HL-60 (cell line): Measurements from ENCODE around the gene ZNF341.

Source experiments
- DNase-seq, 2 experiments: peaks; one replicate each; pipeline ENCODE4 v3.0.0-alpha.2; 2010 to 2020; ENCODE audit warnings: low read depth in 1 of 2, low spot score in 1 of 2
- H3K27ac ChIP-seq: fragments of 250-450 bp; sonication (Bioruptor Pico); replicated peaks from 2 replicates; pipeline ENCODE4 v1.5.1; 2020; ENCODE audit warnings: mild to moderate bottlenecking, moderate library complexity
- H3K27me3 ChIP-seq: fragments of 250-450 bp; sonication (Bioruptor Pico); 2 replicates; pipeline ENCODE4 v1.5.1; 2021; ENCODE audit warnings: mild to moderate bottlenecking, moderate library complexity; ENCODE audit not compliant: insufficient read depth, poor library complexity, severe bottlenecking
- H3K4me3 ChIP-seq: replicated peaks from 2 replicates; pipeline ENCODE4 v1.5.1; 2011; ENCODE audit warnings: mild to moderate bottlenecking, control low read depth, low read length; ENCODE audit not compliant: insufficient read depth
- CTCF ChIP-seq: IDR thresholded peaks from one replicate; pipeline ENCODE4 v1.5.1; 2011; ENCODE audit warnings: low read length, control low read depth, inconsistent platforms; ENCODE audit not compliant: insufficient read depth
- GABPA ChIP-seq: IDR thresholded peaks from 2 replicates; pipeline ENCODE4 v1.6.1; 2012; ENCODE audit warnings: low read depth
- POLR2AphosphoS5 ChIP-seq: IDR thresholded peaks from 2 replicates; pipeline ENCODE4 v1.6.1; 2012; ENCODE audit warnings: low read depth
- REST ChIP-seq: IDR thresholded peaks from 2 replicates; pipeline ENCODE4 v1.6.1; 2012; ENCODE audit warnings: low read depth; ENCODE audit not compliant: insufficient replicate concordance
- SPI1 ChIP-seq: IDR thresholded peaks from 2 replicates; pipeline ENCODE4 v1.6.1; 2012; ENCODE audit warnings: low read depth, mild to moderate bottlenecking, borderline replicate concordance

Gene ZNF341

GRCh38 chr20:33751775-33752174 lies 20.0 kb downstream of the ZNF341 start:
- H3K4me3 ChIP-seq, result no peak overlapping the region
- DNase-seq, result no peak
- H3K27me3 ChIP-seq, result no peaks in the 10 kb centered on the region
- TF ChIP-seq SPI1 (no peak), CTCF (no peak), GABPA (no peak), REST (no peak), POLR2AphosphoS5 (no peak)
- H3K27ac ChIP-seq, result no peak overlapping the region

GRCh38 chr20:33753143-33753542 lies 21.3 kb downstream of the ZNF341 start:
- no peak overlapping the region for H3K4me3 ChIP-seq
- TF ChIP-seq SPI1, result no peak
- TF ChIP-seq GABPA, result no peak
- no peak for TF ChIP-seq CTCF
- no peak for TF ChIP-seq REST
- H3K27ac ChIP-seq, result no peak overlapping the region
- H3K27me3 ChIP-seq, result no peaks in the 10 kb centered on the region
- no peak for DNase-seq

GRCh38 chr20:33753763-33754162 lies 22.0 kb downstream of the ZNF341 start:
- no peak for DNase-seq
- H3K27ac ChIP-seq, result no peak overlapping the region

More at GRCh38 chr20:33753763-33754162, 22.0 kb downstream of the ZNF341 start:
- Histone ChIP-seq H3K27me3 (no peaks in the 10 kb centered on the region), H3K4me3 (no peak overlapping the region)
- no peak for TF ChIP-seq GABPA
- TF ChIP-seq CTCF, result no peak
- no peak for TF ChIP-seq POLR2AphosphoS5
- no peak for TF ChIP-seq SPI1
- TF ChIP-seq REST, result no peak
